DND-41 (cell line): ENCODE results near the gene CLEC4F.

Experiments
- ATAC-seq: fragments of 200-7000 bp; cut with Tn5 transposase; 3 replicates; pipeline ENCODE4 v1.9.1; 2021; ENCODE audit warnings: low read depth; ENCODE audit not compliant: insufficient read depth
- DNase-seq: peaks from one replicate; pipeline ENCODE4 v3.0.0-alpha.2; 2020
- H2AFZ ChIP-seq: 2 replicates; pipeline ENCODE4 v1.6.0; 2012; ENCODE audit warnings: low read depth, low read length
- H3K27ac ChIP-seq: 2 replicates; pipeline ENCODE4 v1.5.1; 2012; ENCODE audit warnings: low read length, inconsistent platforms
- H3K27me3 ChIP-seq: fragments of 200-600 bp; sonication (generic); 2 replicates; pipeline ENCODE4 v1.6.0; 2012; ENCODE audit warnings: low read length, mild to moderate bottlenecking, inconsistent platforms; ENCODE audit not compliant: insufficient read depth, poor library complexity
- H3K36me3 ChIP-seq: 2 replicates; pipeline ENCODE4 v1.5.1; 2012; ENCODE audit warnings: low read length, inconsistent platforms; ENCODE audit not compliant: insufficient read depth
- H3K4me1 ChIP-seq: 2 replicates; pipeline ENCODE4 v1.5.1; 2012; ENCODE audit warnings: mild to moderate bottlenecking, low read length; ENCODE audit not compliant: insufficient read depth
- H3K4me2 ChIP-seq: 2 replicates; pipeline ENCODE4 v1.6.0; 2012; ENCODE audit warnings: mild to moderate bottlenecking, moderate library complexity, low read length, inconsistent platforms; ENCODE audit not compliant: insufficient read depth
- H3K4me3 ChIP-seq, 2 experiments: fragments of 200-600 bp in 1 of 2; shearing (Covaris generic) in 1 of 2; 2 replicates each; pipeline ENCODE4 v1.5.1; 2012 to 2016; ENCODE audit warnings: inconsistent platforms in 2 of 2, low read length in 2 of 2, mild to moderate bottlenecking in 2 of 2, low read depth in 1 of 2, moderate library complexity in 1 of 2
- H3K79me2 ChIP-seq: 2 replicates; pipeline ENCODE4 v1.6.0; 2012; ENCODE audit warnings: low read length, inconsistent platforms; ENCODE audit not compliant: insufficient read depth
- H3K9ac ChIP-seq: 2 replicates; pipeline ENCODE4 v1.6.0; 2012; ENCODE audit warnings: low read depth, mild to moderate bottlenecking, inconsistent platforms, low read length, moderate library complexity
- H3K9me3 ChIP-seq: 2 replicates; pipeline ENCODE4 v1.5.1; 2012; ENCODE audit warnings: low read length, moderate library complexity, mild to moderate bottlenecking, inconsistent platforms; ENCODE audit not compliant: insufficient read depth, severe bottlenecking
- H4K20me1 ChIP-seq: 2 replicates; pipeline ENCODE4 v1.6.0; 2012; ENCODE audit warnings: low read length; ENCODE audit not compliant: insufficient read depth
- EZH2 ChIP-seq: IDR thresholded peaks from 3 replicates; pipeline ENCODE4 v1.6.1; 2012; ENCODE audit warnings: borderline replicate concordance, low read depth, mild to moderate bottlenecking, moderate library complexity, low read length, inconsistent platforms; ENCODE audit not compliant: severe bottlenecking
- TF ChIP-seq, protein P1 (sequence below): IDR thresholded peaks from 2 replicates; pipeline ENCODE4 v1.5.1; 2012; ENCODE audit warnings: borderline replicate concordance, low read length, moderate library complexity, mild to moderate bottlenecking; ENCODE audit not compliant: poor library complexity, severe bottlenecking; ENCODE audit errors: extremely low read depth

Gene CLEC4F

GRCh38 chr2:70765507-70765906, 54.9 kb downstream of the CLEC4F start:
- no peak overlapping the region for H2AFZ ChIP-seq
- H3K27ac ChIP-seq = no peak overlapping the region
- ATAC-seq (no peak), DNase-seq (no peak)
- TF ChIP-seq EZH2 = no peak
- TF ChIP-seq, protein P1, sequence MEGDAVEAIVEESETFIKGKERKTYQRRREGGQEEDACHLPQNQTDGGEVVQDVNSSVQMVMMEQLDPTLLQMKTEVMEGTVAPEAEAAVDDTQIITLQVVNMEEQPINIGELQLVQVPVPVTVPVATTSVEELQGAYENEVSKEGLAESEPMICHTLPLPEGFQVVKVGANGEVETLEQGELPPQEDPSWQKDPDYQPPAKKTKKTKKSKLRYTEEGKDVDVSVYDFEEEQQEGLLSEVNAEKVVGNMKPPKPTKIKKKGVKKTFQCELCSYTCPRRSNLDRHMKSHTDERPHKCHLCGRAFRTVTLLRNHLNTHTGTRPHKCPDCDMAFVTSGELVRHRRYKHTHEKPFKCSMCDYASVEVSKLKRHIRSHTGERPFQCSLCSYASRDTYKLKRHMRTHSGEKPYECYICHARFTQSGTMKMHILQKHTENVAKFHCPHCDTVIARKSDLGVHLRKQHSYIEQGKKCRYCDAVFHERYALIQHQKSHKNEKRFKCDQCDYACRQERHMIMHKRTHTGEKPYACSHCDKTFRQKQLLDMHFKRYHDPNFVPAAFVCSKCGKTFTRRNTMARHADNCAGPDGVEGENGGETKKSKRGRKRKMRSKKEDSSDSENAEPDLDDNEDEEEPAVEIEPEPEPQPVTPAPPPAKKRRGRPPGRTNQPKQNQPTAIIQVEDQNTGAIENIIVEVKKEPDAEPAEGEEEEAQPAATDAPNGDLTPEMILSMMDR = no peak
- no peaks in the 10 kb centered on the region for H4K20me1 ChIP-seq
- no peaks in the 10 kb centered on the region for H3K9me3 ChIP-seq
- peaks cover 3% of the 10 kb centered on the region for H3K27me3 ChIP-seq
- H3K36me3 ChIP-seq = no peaks in the 10 kb centered on the region
- no peak overlapping the region for H3K9ac ChIP-seq
- H3K4me2 ChIP-seq = no peak overlapping the region
- no peaks in the 10 kb centered on the region for H3K79me2 ChIP-seq
- H3K4me1 ChIP-seq = no peaks in the 10 kb centered on the region
- no peak overlapping the region for H3K4me3 ChIP-seq

- no peak overlapping the region for H3K4me3 ChIP-seq
- no peaks in the 10 kb centered on the region for H3K4me1 ChIP-seq
- H3K27ac ChIP-seq = no peak overlapping the region
- no peaks in the 10 kb centered on the region for H3K36me3 ChIP-seq
- no peaks in the 10 kb centered on the region for H4K20me1 ChIP-seq
- no peak for DNase-seq
- no peak overlapping the region for H3K4me2 ChIP-seq
- no peak overlapping the region for H2AFZ ChIP-seq
- TF ChIP-seq EZH2 = no peak
- TF ChIP-seq, protein P1 = no peak
- peaks cover 13% of the 10 kb centered on the region for H3K27me3 ChIP-seq
- H3K9ac ChIP-seq = no peak overlapping the region
- H3K9me3 ChIP-seq = no peaks in the 10 kb centered on the region
- H3K79me2 ChIP-seq = no peaks in the 10 kb centered on the region
- no peak for ATAC-seq
These were observed 61.0 kb downstream of the CLEC4F start for GRCh38 chr2:70759446-70759845.
